Fibroblast of lung (primary cell): ENCODE results near the gene PRKCA. TPM values are rescaled to one million over a fixed set of nuclear protein-coding genes. Genes with fewer than 3 reads are reported as not detected.

Source experiments
- DNase-seq, 2 donors: peaks; one replicate each; pipeline versions ENCODE4 v3.0.0 to v3.0.0-alpha.2; 2010; ENCODE audit warnings: low read depth in 2 of 2
- H2AFZ ChIP-seq: 2 replicates; pipeline ENCODE4 v1.5.1; 2012; ENCODE audit warnings: low read length, control low read depth, inconsistent platforms
- H3K27ac ChIP-seq: 2 replicates; pipeline ENCODE4 v1.5.1; 2011; ENCODE audit warnings: low read length, control low read depth; ENCODE audit not compliant: insufficient read depth
- H3K27me3 ChIP-seq: 2 replicates; pipeline ENCODE4 v1.5.1; 2011; ENCODE audit warnings: mild to moderate bottlenecking, low read length; ENCODE audit not compliant: control insufficient read depth, insufficient read depth
- H3K36me3 ChIP-seq: 2 replicates; pipeline ENCODE4 v1.5.1; 2011; ENCODE audit warnings: low read length; ENCODE audit not compliant: control insufficient read depth, insufficient read depth
- H3K4me1 ChIP-seq: 2 replicates; pipeline ENCODE4 v1.5.1; 2011; ENCODE audit warnings: low read length; ENCODE audit not compliant: control insufficient read depth, insufficient read depth; ENCODE audit errors: extremely low read depth
- H3K4me2 ChIP-seq: 2 replicates; pipeline ENCODE4 v1.5.1; 2011; ENCODE audit warnings: low read length, control low read depth; ENCODE audit not compliant: insufficient read depth; ENCODE audit errors: extremely low read depth
- H3K4me3 ChIP-seq, 4 experiments: fragments of 200-600 bp in 1 of 4; sonication (generic) in 1 of 4; replicated peaks in 1 of 4; 2 replicates each; pipeline ENCODE4 v1.5.1; 2011 to 2016; ENCODE audit warnings: low read length in 4 of 4, low read depth in 3 of 4, mild to moderate bottlenecking in 3 of 4, control low read depth in 2 of 4, inconsistent platforms in 1 of 4, mixed read lengths in 1 of 4; ENCODE audit not compliant: insufficient read depth in 1 of 4; ENCODE audit errors: control extremely low read depth in 1 of 4
- H3K79me2 ChIP-seq: 2 replicates; pipeline ENCODE4 v1.5.1; 2012; ENCODE audit warnings: mild to moderate bottlenecking, low read length, inconsistent platforms; ENCODE audit not compliant: control insufficient read depth, insufficient read depth
- H3K9ac ChIP-seq: 2 replicates; pipeline ENCODE4 v1.5.1; 2011; ENCODE audit warnings: mild to moderate bottlenecking, low read length, control low read depth; ENCODE audit not compliant: insufficient read depth
- H3K9me3 ChIP-seq: 2 replicates; pipeline ENCODE4 v1.5.1; 2012; ENCODE audit warnings: low read depth, low read length; ENCODE audit not compliant: control insufficient read depth, insufficient read depth
- H4K20me1 ChIP-seq: 2 replicates; pipeline ENCODE4 v1.5.1; 2011; ENCODE audit warnings: low read length; ENCODE audit not compliant: control insufficient read depth, insufficient read depth; ENCODE audit errors: extremely low read depth
- EZH2 ChIP-seq: IDR thresholded peaks from 2 replicates; pipeline ENCODE4 v1.5.1; 2012; ENCODE audit warnings: low read length, control low read depth, mild to moderate bottlenecking; ENCODE audit errors: missing control alignments
- polyA plus RNA-seq, 2 donors: library from polyadenylated mRNA; depleted of rRNA in 1 of 2; stranded (reverse) in 1 of 2; unstranded in 1 of 2; fragments of >200 nt; gene quantifications; 2 replicates each; pipeline ENCODE4 v1.2.1, GENCODE V29; 2011 to 2012; ENCODE audit warnings: missing spikeins in 1 of 2
- total RNA-seq: library from RNA; depleted of rRNA; stranded (reverse); fragments of >200 nt; gene quantifications from 2 replicates; pipeline ENCODE4 v1.2.1, GENCODE V29; 2014
- TF ChIP-seq, protein P1 (sequence below), 2 donors: IDR thresholded peaks in 1 of 2; conservative IDR thresholded peaks in 1 of 2; 1 replicate in 1 of 2; 2 replicates in 1 of 2; pipeline ENCODE4 v1.5.1; 2011 to 2012; ENCODE audit warnings: low read length in 2 of 2, control low read depth in 1 of 2, inconsistent platforms in 1 of 2, low read depth in 1 of 2, mild to moderate bottlenecking in 1 of 2

The PRKCA gene
- total and polyA plus RNA-seq, 2 donors (not counting 1 experiment from before 2014, with no cell fraction given), result 34.0 to 74.2 TPM

DNA sequence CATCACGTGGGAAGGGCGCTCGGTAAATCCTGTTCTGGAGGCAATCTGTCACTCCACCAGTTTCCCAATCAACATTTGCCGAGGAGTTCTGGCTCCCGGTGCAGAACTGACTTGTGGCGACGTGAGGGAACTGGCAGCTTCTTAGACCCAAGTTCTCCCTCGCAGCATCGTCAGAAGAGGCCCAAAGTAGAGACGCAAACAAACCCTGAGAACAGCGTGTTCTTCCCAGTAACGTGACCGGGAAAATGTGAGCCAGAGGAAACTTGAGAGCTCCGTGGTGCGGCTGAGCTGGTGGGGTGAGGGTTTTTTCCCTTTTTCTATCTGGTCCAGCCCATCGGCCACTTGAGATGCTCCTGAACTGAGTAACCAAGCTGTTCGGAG, 373.6 kb downstream of the PRKCA start:
- no peak overlapping the region for H2AFZ ChIP-seq
- no peaks in the 10 kb centered on the region for H3K27me3 ChIP-seq
- no peaks in the 10 kb centered on the region for H3K36me3 ChIP-seq
- H3K9ac ChIP-seq, result no peak overlapping the region
- no peaks in the 10 kb centered on the region for H4K20me1 ChIP-seq
- H3K4me3 ChIP-seq, result no peak overlapping the region
- no peak overlapping the region for H3K4me2 ChIP-seq
- H3K9me3 ChIP-seq, result no peaks in the 10 kb centered on the region
- no peaks in the 10 kb centered on the region for H3K79me2 ChIP-seq
- H3K4me1 ChIP-seq, result peaks cover 3% of the 10 kb centered on the region
- TF ChIP-seq, protein P1, sequence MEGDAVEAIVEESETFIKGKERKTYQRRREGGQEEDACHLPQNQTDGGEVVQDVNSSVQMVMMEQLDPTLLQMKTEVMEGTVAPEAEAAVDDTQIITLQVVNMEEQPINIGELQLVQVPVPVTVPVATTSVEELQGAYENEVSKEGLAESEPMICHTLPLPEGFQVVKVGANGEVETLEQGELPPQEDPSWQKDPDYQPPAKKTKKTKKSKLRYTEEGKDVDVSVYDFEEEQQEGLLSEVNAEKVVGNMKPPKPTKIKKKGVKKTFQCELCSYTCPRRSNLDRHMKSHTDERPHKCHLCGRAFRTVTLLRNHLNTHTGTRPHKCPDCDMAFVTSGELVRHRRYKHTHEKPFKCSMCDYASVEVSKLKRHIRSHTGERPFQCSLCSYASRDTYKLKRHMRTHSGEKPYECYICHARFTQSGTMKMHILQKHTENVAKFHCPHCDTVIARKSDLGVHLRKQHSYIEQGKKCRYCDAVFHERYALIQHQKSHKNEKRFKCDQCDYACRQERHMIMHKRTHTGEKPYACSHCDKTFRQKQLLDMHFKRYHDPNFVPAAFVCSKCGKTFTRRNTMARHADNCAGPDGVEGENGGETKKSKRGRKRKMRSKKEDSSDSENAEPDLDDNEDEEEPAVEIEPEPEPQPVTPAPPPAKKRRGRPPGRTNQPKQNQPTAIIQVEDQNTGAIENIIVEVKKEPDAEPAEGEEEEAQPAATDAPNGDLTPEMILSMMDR (conservative IDR thresholded peaks at IDR 0.05 in 1 of 2, IDR thresholded peaks at IDR 0.05 in 1 of 2; ENCODE audit: low read depth in 1 of 2, low read length in 2 of 2), result no peak
- no peak for TF ChIP-seq EZH2
- no peak overlapping the region for H3K27ac ChIP-seq
- peak; percentile 58 to 59 for DNase-seq

DNA sequence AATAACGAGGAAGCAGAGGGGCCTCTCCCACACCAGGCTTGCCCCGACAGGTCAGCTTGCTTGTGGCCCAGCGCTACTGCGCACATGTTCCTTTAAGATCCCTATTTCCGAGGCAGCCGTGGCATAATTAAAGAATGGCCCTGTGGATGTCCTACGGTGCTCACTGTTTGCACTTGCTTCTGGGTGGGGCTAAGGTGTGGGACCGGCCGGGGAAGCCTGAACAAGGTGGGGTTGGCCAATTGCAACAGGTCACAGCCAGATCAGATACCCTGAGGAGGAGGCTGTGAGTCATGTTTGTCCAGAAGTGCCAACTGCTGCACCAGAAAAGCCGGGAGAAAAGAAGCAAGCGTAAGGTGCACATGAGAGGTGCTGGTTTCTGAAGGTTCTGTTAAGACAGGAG, 374.0 kb downstream of the PRKCA start:
- H3K9me3 ChIP-seq, result no peaks in the 10 kb centered on the region
- TF ChIP-seq, protein P1 (conservative IDR thresholded peaks at IDR 0.05 in 1 of 2, IDR thresholded peaks at IDR 0.05 in 1 of 2; ENCODE audit: low read depth in 1 of 2, low read length in 2 of 2), result no peak
- TF ChIP-seq EZH2, result no peak
- peak in 1 of 2 donors; percentile 25 for DNase-seq

DNA sequence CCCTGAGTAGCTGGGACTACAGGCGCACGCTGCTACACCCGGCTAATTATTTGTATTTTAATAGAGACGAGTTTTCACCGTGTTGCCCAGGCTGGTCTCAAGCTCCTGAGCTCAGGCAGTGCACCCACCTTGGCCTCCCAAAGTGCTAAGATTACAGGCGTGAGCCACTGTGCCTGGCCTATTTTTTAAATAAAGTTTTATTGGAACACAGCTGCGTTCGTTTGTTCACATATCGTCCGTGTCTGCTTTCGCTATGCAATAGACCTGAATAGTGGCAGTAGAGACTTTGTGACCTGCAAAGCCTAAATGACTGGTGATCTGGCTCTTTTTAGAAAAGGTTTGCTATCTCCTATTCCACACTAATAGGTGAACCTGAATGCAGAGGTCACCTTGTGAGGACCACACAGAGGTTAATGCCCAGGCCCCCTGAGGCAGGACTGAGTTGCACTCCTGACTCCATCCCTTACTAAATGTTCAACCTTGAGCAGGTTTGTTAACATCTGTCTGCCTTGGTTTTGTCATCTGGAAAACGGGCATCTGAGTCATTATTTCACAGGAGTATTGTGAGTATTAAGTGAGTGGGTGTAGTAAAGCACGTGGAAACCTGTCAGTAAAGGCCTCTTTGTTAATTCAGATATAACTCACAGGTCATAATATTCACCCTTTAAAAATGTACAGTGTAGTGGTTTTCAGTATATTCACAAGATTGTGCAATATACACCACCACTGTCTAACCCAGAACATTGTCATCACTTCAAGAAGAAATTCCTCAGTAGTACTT, 375.0 kb downstream of the PRKCA start:
- H3K27me3 ChIP-seq, result no peaks in the 10 kb centered on the region
- peaks cover 3% of the 10 kb centered on the region for H3K4me1 ChIP-seq
- H3K9ac ChIP-seq, result no peak overlapping the region
- H3K4me3 ChIP-seq, result no peak overlapping the region
- H2AFZ ChIP-seq, result no peak overlapping the region
- no peaks in the 10 kb centered on the region for H3K36me3 ChIP-seq
- H3K9me3 ChIP-seq, result no peaks in the 10 kb centered on the region
- TF ChIP-seq, protein P1 (conservative IDR thresholded peaks at IDR 0.05 in 1 of 2, IDR thresholded peaks at IDR 0.05 in 1 of 2; ENCODE audit: low read depth in 1 of 2, low read length in 2 of 2), result no peak
- no peak for TF ChIP-seq EZH2
- no peaks in the 10 kb centered on the region for H3K79me2 ChIP-seq
- H3K27ac ChIP-seq, result no peak overlapping the region
- H3K4me2 ChIP-seq, result no peak overlapping the region
- peak; percentile 78 to 91 for DNase-seq
- H4K20me1 ChIP-seq, result no peaks in the 10 kb centered on the region

More for the DNA sequence above, 374.0 kb downstream of the PRKCA start:
- no peak overlapping the region for H3K4me2 ChIP-seq
- H3K9ac ChIP-seq, result no peak overlapping the region
- H3K36me3 ChIP-seq, result no peaks in the 10 kb centered on the region
- no peak overlapping the region for H3K27ac ChIP-seq
- H2AFZ ChIP-seq, result no peak overlapping the region
- peaks cover 3% of the 10 kb centered on the region for H3K4me1 ChIP-seq
- H3K79me2 ChIP-seq, result no peaks in the 10 kb centered on the region
- H4K20me1 ChIP-seq, result no peaks in the 10 kb centered on the region
- no peak overlapping the region for H3K4me3 ChIP-seq
- no peaks in the 10 kb centered on the region for H3K27me3 ChIP-seq
